GM12878 (cell line): ENCODE data around the gene MPST.

Experiments
- BACH1 ChIP-seq: fragments of 450-650 bp; IDR thresholded peaks from 2 replicates; pipeline ENCODE4 v1.6.1; 2017; ENCODE audit warnings: mild to moderate bottlenecking, borderline replicate concordance
- CEBPZ ChIP-seq: fragments of 150-350 bp; IDR thresholded peaks from 2 replicates; pipeline ENCODE4 v1.6.1; 2016; ENCODE audit warnings: low read depth, low read length
- CTCF ChIP-seq, 3 experiments: IDR thresholded peaks in 2 of 3; conservative IDR thresholded peaks in 1 of 3; 2 replicates each; pipeline ENCODE4 v1.5.1; 2011; ENCODE audit warnings: low read depth in 3 of 3, low read length in 3 of 3, mild to moderate bottlenecking in 3 of 3, control low read depth in 2 of 3, moderate library complexity in 2 of 3, inconsistent platforms in 1 of 3, mixed read lengths in 1 of 3; ENCODE audit not compliant: control insufficient read depth in 2 of 3, insufficient read depth in 1 of 3; ENCODE audit errors: extremely low read depth in 1 of 3
- EZH2 ChIP-seq: IDR thresholded peaks from 2 replicates; pipeline ENCODE4 v1.6.1; 2012; ENCODE audit warnings: low read depth, mild to moderate bottlenecking, control low read depth, inconsistent platforms, low read length, borderline replicate concordance; ENCODE audit not compliant: control insufficient read depth
- MXI1 ChIP-seq: fragments of 150-350 bp; IDR thresholded peaks from 2 replicates; pipeline ENCODE4 v1.6.1; 2011; ENCODE audit warnings: low read depth, mild to moderate bottlenecking, inconsistent platforms, low read length, improper control_type of control experiment
- POLR2A ChIP-seq: IDR thresholded peaks from 2 replicates; pipeline ENCODE4 v1.6.1; 2011; ENCODE audit warnings: low read depth, mild to moderate bottlenecking, low read length
- ZBED1 ChIP-seq: IDR thresholded peaks from 2 replicates; pipeline ENCODE4 v1.6.1; 2016; ENCODE audit warnings: borderline replicate concordance
- TF ChIP-seq, protein P1 (sequence below): IDR thresholded peaks from 2 replicates; pipeline ENCODE4 v1.6.1; 2012; ENCODE audit warnings: low read depth, low read length, improper control_type of control experiment

GRCh38 chr22:36990457-36990856 is 29.1 kb upstream of the MPST start:
- TF ChIP-seq CEBPZ (no peak), POLR2A (no peak), CTCF (IDR thresholded peaks at IDR 0.05 in 2 of 3, conservative IDR thresholded peaks at IDR 0.05 in 1 of 3; ENCODE audit: control insufficient read depth in 2 of 3, extremely low read depth in 1 of 3, insufficient read depth in 1 of 3, low read depth in 3 of 3, low read length in 3 of 3) (no peak), MXI1 (no peak), EZH2 (no peak), BACH1 (no peak), ZBED1 (no peak)
- TF ChIP-seq, protein P1, sequence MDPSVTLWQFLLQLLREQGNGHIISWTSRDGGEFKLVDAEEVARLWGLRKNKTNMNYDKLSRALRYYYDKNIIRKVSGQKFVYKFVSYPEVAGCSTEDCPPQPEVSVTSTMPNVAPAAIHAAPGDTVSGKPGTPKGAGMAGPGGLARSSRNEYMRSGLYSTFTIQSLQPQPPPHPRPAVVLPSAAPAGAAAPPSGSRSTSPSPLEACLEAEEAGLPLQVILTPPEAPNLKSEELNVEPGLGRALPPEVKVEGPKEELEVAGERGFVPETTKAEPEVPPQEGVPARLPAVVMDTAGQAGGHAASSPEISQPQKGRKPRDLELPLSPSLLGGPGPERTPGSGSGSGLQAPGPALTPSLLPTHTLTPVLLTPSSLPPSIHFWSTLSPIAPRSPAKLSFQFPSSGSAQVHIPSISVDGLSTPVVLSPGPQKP = no peak
